HFFc6 (cell line): ENCODE measurements around the gene CHD9NB. TPM values are rescaled to one million over a fixed set of nuclear protein-coding genes. Genes with fewer than 3 reads are reported as not detected.

Source experiments
- DNase-seq: peaks from one replicate; pipeline ENCODE4 v3.0.0-alpha.2; 2018
- H3K27ac Mint-ChIP-seq: 2 replicates; pipeline ENCODE4 v1.8.0; 2020; ENCODE audit warnings: mild to moderate bottlenecking, mixed read lengths
- H3K27me3 Mint-ChIP-seq: 2 replicates; pipeline ENCODE4 v1.8.0; 2021; ENCODE audit warnings: mild to moderate bottlenecking, moderate library complexity, mixed read lengths; ENCODE audit not compliant: insufficient read depth
- H3K36me3 Mint-ChIP-seq: 2 replicates; pipeline ENCODE4 v1.8.0; 2021; ENCODE audit warnings: low read depth, mixed read lengths
- H3K4me1 Mint-ChIP-seq: 2 replicates; pipeline ENCODE4 v1.8.0; 2020; ENCODE audit warnings: low read depth, mixed read lengths
- H3K4me3 Mint-ChIP-seq: 2 replicates; pipeline ENCODE4 v1.8.0; 2020; ENCODE audit warnings: mild to moderate bottlenecking, moderate library complexity, mixed read lengths
- H3K9me3 Mint-ChIP-seq: 2 replicates; pipeline ENCODE4 v1.8.0; 2020; ENCODE audit warnings: mild to moderate bottlenecking, mixed read lengths
- total RNA-seq, 6 experiments: library from RNA; stranded (reverse); fragmentation: NEBNext Ultra II Directional; extraction: Animal tissue kit (Norgen Biotek cat#: 25700); gene quantifications; 2 replicates in 1 of 6; 3 replicates in 5 of 6; pipeline ENCODE4 v1.2.3, GENCODE V29; 2021
- TF ChIP-seq, protein P1 (sequence below): fragments of 200-600 bp; sonication (generic); IDR thresholded peaks from 2 replicates; pipeline ENCODE4 v1.5.0; 2021; ENCODE audit warnings: antibody characterized with exemption, mild to moderate bottlenecking

CHD9NB gene
- total RNA-seq, 6 experiments from 2014 or later, result 2.1 to 4.0 (median 3.1) TPM

DNA sequence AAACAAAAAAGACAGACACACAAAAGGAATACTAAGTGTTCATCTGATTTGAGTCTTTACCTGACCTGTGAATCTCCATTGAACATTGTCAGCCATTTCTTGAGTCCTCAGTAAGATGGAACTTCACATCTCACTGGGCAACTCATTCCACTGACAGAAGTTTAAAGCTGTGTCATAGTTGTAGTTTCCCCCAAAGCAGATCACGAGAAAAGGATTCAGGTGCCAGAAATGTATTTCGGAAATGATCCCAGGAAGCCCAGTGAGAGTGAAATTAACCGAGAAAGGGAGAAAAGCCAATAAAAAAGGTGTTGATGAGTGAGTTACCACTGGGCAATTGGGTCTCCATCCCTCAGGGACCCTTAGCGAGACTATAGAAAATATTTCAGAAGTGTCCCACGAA is 8.6 kb upstream of the CHD9NB start:
- TF ChIP-seq, protein P1, sequence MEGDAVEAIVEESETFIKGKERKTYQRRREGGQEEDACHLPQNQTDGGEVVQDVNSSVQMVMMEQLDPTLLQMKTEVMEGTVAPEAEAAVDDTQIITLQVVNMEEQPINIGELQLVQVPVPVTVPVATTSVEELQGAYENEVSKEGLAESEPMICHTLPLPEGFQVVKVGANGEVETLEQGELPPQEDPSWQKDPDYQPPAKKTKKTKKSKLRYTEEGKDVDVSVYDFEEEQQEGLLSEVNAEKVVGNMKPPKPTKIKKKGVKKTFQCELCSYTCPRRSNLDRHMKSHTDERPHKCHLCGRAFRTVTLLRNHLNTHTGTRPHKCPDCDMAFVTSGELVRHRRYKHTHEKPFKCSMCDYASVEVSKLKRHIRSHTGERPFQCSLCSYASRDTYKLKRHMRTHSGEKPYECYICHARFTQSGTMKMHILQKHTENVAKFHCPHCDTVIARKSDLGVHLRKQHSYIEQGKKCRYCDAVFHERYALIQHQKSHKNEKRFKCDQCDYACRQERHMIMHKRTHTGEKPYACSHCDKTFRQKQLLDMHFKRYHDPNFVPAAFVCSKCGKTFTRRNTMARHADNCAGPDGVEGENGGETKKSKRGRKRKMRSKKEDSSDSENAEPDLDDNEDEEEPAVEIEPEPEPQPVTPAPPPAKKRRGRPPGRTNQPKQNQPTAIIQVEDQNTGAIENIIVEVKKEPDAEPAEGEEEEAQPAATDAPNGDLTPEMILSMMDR, result no peak
- Mint-ChIP-seq H3K4me3 (no peak overlapping the region), H3K9me3 (no peaks in the 10 kb centered on the region), H3K27ac (no peak overlapping the region), H3K27me3 (no peaks in the 10 kb centered on the region), H3K36me3 (peaks cover 6% of the 10 kb centered on the region; the same call in 1 of the 2 replicates), H3K4me1 (peaks cover 36% of the 10 kb centered on the region)
- DNase-seq, result no peak

DNA sequence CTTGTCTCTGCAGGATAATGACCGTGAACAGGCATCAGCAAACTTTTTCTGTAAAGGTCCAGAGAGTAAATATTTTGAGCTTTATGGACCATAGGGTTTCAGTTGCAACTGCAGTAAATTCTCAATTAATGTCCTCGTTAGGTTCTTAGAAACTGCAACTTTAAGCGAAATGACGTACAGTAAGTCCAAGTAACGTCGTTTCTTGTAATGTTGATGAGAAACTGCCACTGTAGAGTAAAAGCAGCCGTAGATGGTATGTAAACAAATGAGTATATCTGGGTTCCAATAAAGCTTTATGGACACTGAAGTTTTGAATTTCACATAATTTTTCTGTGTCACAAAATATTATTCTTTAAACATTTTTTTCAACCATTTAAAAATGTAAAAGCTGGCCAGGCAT is 7.0 kb upstream of the CHD9NB start:
- no peak for DNase-seq
- Mint-ChIP-seq H3K4me3 (no peak overlapping the region), H3K27ac (no peak overlapping the region), H3K27me3 (no peaks in the 10 kb centered on the region), H3K36me3 (peaks cover 6% of the 10 kb centered on the region; the same call in 1 of the 2 replicates), H3K4me1 (peaks cover 33% of the 10 kb centered on the region), H3K9me3 (no peaks in the 10 kb centered on the region)
- TF ChIP-seq, protein P1, result no peak

DNA sequence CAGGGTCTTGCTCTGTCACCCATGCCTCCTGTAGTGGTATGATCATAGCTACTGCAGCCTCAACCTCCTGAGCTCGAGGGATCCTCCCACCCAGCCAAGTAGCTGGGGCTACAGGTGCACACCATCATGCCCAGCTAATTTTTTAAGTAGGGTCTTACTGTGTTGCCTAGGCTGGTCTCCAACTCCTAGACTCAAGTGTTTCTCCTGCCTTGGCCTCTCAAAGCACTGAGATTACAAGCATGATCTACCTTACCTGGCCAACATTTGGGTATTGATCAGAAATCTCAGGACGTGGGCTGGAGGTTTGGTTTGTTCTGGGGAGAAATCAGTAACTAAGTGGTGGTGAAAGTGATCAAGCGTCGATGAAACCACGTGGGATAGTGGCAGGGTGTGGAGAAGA is 6.2 kb upstream of the CHD9NB start:
- no peaks in the 10 kb centered on the region for H3K27me3 Mint-ChIP-seq
- DNase-seq, result no peak
- H3K27ac Mint-ChIP-seq, result no peak overlapping the region
- peaks cover 37% of the 10 kb centered on the region for H3K4me1 Mint-ChIP-seq
- H3K9me3 Mint-ChIP-seq, result no peaks in the 10 kb centered on the region
- peaks cover 6% of the 10 kb centered on the region; the same call in 1 of the 2 replicates for H3K36me3 Mint-ChIP-seq
- H3K4me3 Mint-ChIP-seq, result no peak overlapping the region
- TF ChIP-seq, protein P1, result no peak

DNA sequence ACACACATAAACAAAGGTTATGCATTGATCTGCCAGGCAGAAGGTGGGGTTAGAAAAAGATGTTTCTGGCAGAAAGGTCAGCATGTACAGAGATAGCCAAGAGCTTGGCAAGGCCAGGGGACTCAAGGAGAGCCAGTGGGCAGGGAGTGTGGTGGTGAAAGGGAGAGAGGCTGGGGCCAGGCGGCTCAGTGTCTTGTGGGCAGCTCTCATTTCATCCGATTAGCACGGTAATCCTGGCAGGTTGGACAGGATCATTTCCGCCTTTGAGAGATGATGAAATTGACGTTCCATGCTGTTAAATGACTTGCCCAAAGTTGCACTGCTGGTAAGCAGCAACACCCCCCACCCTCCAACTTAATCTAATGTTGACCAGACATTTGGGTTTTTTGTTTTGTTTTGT is 5.7 kb upstream of the CHD9NB start:
- TF ChIP-seq, protein P1, result no peak
- H3K27ac Mint-ChIP-seq, result no peak overlapping the region
- no peak for DNase-seq
- H3K27me3 Mint-ChIP-seq, result no peaks in the 10 kb centered on the region
- H3K4me3 Mint-ChIP-seq, result no peak overlapping the region
- no peaks in the 10 kb centered on the region for H3K9me3 Mint-ChIP-seq
- H3K36me3 Mint-ChIP-seq, result peaks cover 6% of the 10 kb centered on the region; the same call in 1 of the 2 replicates
- H3K4me1 Mint-ChIP-seq, result peaks cover 39% of the 10 kb centered on the region

DNA sequence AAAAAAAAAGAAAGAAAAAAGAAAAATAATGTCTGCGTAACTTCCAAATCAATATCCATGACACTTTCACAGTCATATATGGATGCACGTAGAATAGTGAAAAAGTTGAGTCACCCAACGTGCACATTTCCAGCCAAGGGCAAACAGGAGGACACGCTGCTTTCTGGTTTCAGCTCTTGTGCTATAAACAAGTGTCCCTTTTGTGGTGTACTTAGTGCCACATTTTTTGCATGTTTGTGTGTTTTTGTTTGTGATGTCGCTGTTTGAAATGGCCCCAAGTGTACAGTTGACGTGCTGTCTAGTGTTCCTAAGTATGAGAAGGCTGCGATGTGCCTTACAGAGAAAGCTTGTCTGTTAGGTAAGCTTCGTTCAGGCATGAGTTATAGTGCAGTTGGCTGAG is 5.0 kb upstream of the CHD9NB start:
- no peak for DNase-seq
- H3K9me3 Mint-ChIP-seq, result no peaks in the 10 kb centered on the region
- no peaks in the 10 kb centered on the region; the same call in 1 of the 2 replicates for H3K27me3 Mint-ChIP-seq
- 0 out of 2 replicates have a peak overlapping the region, but pooled peaks have one; percentile 1 for H3K27ac Mint-ChIP-seq
- peaks cover 6% of the 10 kb centered on the region; the same call in 1 of the 2 replicates for H3K36me3 Mint-ChIP-seq
- peaks cover 47% of the 10 kb centered on the region for H3K4me1 Mint-ChIP-seq
- TF ChIP-seq, protein P1, result no peak
- H3K4me3 Mint-ChIP-seq, result no peak overlapping the region
